HG03066 (cell line): ENCODE data around the gene GJA4.

Source experiments
- ATAC-seq: cut with Tn5 transposase; IDR thresholded peaks from one replicate; pipeline ENCODE4 v1.9.1; 2021; ENCODE audit warnings: low read depth; ENCODE audit not compliant: unreplicated experiment

The GJA4 gene

DNA sequence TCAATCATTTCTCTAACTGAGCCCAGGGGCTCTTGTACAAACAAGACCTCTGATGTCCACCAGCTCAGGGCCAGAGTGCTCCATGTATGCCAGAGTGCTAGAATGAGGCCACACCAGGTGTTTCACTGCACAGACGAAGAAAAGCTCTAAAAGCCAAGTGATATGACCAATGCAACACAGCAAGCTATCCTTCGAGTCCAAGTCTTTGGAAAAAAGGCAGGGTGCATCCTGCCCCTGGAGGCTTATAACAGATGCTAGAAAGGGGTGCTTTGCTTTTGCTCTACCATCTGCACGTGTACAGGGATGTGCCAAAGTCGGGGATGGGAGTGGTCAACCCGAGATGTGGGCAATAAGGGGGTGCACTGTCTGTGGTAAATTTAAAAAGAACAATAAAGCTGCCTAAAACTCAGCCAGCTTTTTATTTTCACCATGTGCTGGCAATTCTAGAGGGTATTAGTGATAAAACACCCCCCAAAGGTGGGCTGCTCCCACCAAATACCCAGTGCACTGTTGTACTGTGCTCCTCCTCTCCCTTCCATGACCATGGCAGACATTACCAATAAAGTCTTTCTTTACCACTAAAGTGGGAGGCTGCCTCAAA lies 34.6 kb downstream of the GJA4 start:
- ATAC-seq = no peak

DNA sequence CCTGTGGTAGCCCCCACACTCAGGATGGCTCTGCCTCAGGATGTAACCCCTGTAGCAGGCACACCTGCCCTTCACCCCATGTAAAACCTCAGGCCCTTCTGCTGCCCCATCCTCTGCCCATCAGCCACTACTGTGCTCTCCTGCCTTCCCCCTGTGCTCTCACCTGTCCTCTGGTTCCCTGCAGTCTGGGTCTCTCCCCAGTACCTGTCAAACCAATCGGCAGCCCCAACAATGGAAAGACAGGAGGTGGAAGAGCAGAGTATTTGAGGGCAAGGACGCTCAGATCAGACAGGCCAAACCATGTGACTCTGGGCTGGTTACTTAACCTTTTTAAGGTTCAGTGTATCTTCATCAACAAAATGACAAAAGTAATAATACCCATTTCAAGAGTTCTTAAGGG lies 35.8 kb downstream of the GJA4 start:
- ATAC-seq = no peak

- no peak for ATAC-seq
These were observed 36.5 kb downstream of the GJA4 start for GRCh38 chr1:34829250-34829649.

DNA sequence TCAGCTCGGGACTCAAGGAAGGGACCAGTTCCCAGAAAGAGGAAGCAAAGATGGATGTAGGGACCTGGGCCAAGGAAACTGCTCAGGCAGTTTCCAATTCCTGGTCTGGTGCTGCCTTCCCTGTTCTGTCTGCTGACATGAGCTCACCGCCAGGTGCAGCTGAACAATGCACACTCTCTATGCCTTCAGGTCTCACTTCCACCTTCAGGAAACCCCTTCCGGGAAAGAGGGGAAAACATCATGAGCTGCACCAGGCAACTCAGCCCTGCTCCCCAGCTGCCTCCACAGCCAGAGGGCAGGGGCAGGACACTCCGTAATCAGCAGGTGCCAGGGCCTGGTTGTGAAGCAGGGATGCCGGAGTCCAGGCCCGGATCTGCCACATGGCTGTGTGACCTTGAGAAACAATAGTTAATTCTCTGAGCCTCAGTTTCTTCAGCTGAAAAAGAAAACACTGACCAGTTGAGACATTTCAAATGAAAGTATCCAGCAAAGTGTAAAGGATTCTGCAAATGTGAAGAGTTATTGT lies 39.0 kb downstream of the GJA4 start:
- ATAC-seq = no peak

DNA sequence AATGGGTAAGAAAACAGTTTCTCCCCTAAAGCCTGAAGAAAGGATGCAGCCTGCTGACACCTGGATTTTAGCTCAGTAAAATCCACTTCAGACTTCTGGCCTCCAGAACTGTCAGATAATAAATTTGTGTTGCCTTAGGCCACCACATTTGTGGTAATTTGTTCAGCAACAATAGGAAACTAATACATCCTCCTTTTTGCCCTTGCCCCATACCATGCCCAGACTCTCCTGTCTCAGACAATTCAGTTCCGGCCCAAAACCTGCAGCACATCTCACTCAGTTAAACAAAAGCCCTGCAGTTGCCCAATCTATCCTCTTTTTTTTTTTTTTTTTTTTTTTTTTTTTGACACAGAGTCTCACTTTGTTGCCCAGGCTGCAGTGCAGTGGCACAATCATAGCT lies 40.9 kb downstream of the GJA4 start:
- ATAC-seq = no peak

GRCh38 chr1:34839526-34840305 lies 46.9 kb downstream of the GJA4 start:
- no peak for ATAC-seq

DNA sequence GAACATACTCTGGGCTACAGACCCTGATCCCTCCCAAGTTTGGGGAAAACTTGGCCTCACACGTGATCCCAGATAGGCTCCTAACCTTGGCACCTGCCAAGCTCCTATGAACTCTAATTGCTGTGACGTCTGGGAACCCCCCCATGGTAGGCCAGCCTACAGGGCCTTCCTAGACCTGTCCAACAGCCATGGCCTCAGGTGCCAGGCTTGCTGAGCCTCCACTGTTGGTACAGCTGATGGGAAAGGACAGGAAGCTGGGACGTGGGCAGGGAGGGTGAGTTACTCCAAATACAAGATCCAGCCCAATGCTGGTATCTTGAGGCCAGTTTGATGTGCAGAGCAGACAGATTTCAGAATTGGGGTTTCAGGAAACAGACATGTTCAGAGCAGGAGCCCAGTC lies 47.6 kb downstream of the GJA4 start:
- ATAC-seq = no peak

DNA sequence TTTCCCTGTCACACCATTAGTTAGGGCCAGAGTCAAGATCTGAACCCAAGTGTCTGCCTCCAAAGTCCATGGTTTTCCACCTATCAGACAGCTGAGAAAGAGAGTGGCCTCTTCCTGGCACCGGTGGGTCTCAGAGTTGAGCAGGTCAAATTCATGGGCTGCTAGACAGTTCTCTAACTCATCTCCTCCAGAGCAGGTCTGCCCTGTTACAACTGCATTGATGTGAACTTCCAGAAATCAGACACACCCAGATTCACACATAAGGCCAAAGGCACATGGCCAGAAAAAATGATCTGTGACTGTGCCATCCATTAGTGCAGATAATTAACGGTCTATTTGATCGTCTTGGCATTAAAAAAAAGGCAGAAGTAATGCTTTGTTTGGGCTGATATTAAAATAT lies 49.3 kb downstream of the GJA4 start:
- no peak for ATAC-seq

DNA sequence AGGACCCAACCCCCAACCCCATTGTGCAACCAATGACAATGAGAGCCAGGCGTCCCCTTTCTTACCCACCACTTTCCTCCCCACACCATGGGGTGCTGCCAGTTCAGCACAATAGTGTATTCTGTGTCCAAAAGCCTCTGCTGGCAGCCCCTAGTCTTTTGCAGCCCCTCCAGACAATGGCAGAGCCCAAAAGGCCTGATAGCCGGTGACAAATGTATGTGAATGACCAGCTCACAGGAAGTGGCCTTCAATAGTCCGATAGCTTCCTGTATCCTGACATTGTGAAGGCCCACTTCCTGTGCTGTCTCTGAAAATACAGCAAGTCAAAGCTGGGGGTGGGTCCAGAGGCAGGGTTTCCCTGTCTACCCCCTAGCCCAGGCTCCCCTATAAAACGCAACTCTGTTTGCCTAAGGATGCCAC lies 50.2 kb downstream of the GJA4 start:
- no peak for ATAC-seq

GRCh38 chr1:34843392-34844251 lies 50.8 kb downstream of the GJA4 start:
- ATAC-seq = no peak

DNA sequence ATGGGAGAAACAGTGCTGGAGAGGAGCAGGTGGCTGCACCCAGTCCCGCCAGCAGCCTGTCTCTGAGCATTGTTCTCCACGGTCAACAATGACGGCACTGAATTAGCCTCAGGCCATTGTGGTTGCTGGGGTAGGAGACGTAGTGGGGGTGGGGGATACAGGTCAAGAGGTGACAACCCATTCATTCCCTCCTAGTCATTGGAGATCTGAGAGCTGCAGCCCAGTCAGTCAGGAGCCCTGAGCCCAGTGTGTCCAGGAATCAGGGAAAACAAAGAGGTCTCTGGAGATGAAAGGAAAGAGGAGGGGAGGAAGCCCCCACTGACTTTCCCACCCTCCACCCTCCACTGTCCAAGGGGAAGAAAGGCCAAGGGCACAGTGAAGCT lies 51.4 kb downstream of the GJA4 start:
- no peak for ATAC-seq
